Stimulated activated CD4-positive, alpha-beta T cell treated with anti-CD3 and anti-CD28 coated beads, Interleukin-4, amount 100 ng/mL, for 24 hours (primary cell): ENCODE measurements around the gene YIF1B.
"Not testable (repeated sequence)": the region's sequence is repeated elsewhere in the genome, so short reads cannot be mapped to it uniquely, and the experiment has no call there.

Experiments
- DNase-seq: peaks from one replicate; pipeline ENCODE4 v3.0.0-alpha.2; 2020

The YIF1B gene, protein sequence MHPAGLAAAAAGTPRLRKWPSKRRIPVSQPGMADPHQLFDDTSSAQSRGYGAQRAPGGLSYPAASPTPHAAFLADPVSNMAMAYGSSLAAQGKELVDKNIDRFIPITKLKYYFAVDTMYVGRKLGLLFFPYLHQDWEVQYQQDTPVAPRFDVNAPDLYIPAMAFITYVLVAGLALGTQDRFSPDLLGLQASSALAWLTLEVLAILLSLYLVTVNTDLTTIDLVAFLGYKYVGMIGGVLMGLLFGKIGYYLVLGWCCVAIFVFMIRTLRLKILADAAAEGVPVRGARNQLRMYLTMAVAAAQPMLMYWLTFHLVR

DNA sequence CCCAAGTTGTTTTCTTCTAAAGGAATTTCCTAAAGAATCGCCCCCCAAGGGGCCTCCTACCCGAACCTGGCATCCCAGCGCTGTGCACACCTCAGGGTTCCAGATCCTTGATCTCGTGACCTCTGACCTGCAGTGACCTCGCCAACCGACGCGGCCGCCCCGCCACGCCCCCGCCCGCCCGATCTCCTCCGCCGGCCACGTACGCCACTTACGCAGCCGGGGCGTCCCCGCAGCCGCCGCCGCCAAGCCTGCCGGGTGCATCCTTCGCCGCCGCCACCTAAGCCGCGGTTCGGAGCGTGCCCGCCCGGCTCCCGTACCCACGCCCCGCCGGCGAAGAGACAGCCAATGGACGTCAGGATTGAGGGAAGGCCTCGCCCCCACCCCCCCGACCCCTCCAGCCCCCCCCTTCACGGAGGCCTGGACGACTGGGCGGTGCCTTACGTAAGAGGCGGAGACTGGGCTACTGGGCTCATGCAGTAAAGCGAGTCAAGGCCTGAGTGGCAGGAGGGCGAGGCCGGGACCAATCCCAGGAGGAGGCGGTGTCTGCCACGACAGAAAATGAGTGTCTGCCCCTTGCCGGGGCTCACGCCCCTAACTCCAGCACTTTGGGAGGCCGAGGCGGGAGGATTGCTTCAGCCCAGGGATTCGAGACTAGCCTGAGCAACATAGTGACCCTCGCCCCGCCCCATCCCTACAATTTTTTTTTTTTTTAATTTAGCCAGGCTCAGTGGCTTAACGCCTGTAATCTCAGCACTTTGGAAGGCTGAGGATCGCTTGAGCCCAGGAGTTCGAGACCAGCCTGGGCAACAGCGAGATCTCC lies at the start of gene YIF1B:
Gene YIF1B, minus strand, starts transcription at position 291 of the 820 bp plus-strand sequence. Its CDS starts 30 bp downstream, at position 261.
- peak; percentile 95 for DNase-seq

- not testable (repeated sequence) for DNase-seq
Observed at GRCh38 chr19:38362946-38363688, 47.4 kb upstream of the YIF1B start.

- DNase-seq, result peak; percentile 81
Observed at GRCh38 chr19:38362076-38362945, 46.6 kb upstream of the YIF1B start.

- peak; percentile 69 for DNase-seq
Observed at GRCh38 chr19:38361633-38362075, 45.9 kb upstream of the YIF1B start.

GRCh38 chr19:38360839-38361631 lies 45.3 kb upstream of the YIF1B start:
- DNase-seq, result no peak

GRCh38 chr19:38360351-38360750 lies 44.6 kb upstream of the YIF1B start:
- no peak for DNase-seq

DNA sequence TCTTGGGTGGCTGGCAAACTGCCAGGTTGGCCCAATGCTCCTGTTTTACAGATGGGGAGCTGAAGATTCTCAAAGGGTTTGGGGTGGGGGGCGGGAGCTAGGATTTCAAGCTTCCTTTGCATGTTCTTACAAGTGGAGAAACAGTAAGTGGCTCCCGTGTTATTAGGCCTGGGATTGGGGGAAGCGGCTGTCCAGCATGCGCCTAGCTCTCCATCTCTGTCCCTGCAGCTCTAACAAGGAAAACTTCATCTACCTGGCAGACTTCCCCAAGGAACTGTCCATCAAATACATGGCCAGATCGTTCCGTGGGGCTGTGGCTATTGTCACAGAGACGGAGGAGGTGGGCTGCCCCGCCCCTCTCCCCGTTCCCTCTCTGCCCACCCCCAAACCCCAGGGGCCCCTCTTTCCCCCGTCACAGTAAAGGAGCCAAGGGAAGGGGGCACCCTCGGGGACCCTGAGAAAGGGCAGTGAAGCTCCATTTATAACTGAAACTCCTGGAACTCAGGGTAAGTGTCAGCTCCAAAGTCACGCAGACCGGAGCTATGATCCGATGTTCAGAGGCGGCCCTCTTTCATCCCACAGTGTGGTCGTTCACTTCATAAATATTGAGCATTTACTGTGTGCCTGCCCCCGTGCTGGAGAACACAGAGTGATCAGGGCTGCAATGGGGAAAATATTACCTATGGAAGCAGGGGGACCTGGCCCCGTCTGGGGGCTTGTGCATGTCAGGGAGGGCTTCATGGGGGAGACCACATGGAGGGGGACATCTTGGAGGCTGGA lies 43.7 kb upstream of the YIF1B start:
- DNase-seq, result no peak

- no peak for DNase-seq
Observed at GRCh38 chr19:38358071-38358470, 42.3 kb upstream of the YIF1B start.

GRCh38 chr19:38355728-38356725 lies 40.3 kb upstream of the YIF1B start:
- no peak for DNase-seq

GRCh38 chr19:38352611-38353010 lies 36.9 kb upstream of the YIF1B start:
- DNase-seq, result no peak

GRCh38 chr19:38351865-38352395 lies 36.2 kb upstream of the YIF1B start:
- DNase-seq, result no peak

DNA sequence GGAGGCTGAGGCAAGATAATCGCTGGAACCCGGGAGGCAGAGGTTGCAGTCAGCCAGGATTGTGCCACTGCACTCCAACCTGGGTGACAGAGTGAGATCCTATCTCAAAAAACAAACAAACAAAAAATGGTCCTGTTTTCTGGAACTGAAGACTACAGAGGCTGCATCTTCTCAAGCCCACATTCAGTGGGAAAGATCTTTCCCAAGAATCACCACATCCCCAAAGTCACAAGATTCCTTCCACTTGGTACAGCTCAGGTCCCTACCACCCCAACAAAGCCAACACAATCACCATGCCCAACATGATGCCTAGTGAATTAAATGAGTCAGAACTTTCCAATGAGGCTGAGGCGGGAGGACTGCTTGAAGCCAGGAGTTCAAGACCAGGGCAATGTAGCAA lies 35.1 kb upstream of the YIF1B start:
- no peak for DNase-seq

DNA sequence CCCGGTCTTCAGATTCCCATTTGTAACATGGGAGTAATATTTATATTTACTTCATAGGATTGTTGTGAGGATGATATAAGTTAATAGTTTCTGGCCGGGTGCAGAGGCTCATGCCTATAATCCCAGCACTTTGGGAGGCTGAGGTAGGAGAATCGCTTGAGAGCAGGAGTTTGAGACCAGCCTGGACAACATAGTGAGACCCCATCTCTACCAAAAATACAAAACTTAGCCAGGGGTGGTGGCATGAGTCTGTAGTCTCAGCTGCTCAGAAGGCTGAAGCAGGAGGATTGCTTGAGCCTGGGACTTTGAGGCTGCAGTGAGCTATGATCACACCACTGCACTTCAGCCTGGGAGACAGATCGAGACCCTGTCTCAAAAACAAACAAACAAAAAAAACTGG lies 31.1 kb upstream of the YIF1B start:
- DNase-seq, result no peak

- no peak for DNase-seq
Observed at GRCh38 chr19:38340927-38341326, 25.2 kb upstream of the YIF1B start.

DNA sequence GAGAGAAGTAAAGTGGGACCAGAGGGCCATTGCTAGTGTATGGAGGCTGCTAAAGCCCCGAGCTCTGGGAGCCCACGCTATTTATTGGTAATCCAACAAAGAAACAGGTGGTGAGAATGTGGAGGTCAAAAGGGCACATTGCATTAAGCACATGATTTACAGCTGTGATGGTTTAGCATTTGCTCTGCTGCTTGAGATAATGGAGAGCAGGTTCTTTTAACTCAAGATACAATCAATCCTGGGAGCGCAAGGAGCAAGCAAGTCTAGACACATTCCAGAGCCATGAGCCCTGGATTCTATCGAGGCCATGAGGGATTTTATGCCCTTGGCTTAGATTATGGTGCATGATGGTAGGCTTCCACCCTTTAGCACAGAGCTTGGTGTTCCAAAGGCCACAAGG lies 23.3 kb upstream of the YIF1B start:
- not testable (repeated sequence) for DNase-seq

- DNase-seq, result no peak
Observed at GRCh38 chr19:38337360-38337653, 21.6 kb upstream of the YIF1B start.

- peak; percentile 96 for DNase-seq
Observed at GRCh38 chr19:38336638-38337359, 21.1 kb upstream of the YIF1B start.

- peak; percentile 97 for DNase-seq
Observed at GRCh38 chr19:38335949-38336637, 20.3 kb upstream of the YIF1B start.
